ENCODE data around the gene ACTN4.

ACTN4 gene

GRCh38 chr19:38639679-38640078 is 7.8 kb upstream of the ACTN4 start:
- no peak for TF ChIP-seq CTCF (IDR thresholded peaks at IDR 0.05)
- DNase-seq (ENCODE audit: low spot score) = no peak
- Histone ChIP-seq H3K27ac (peak overlapping the region in 1 of 2 donors; percentile 1), H3K4me3 (no peak overlapping the region)

DNA sequence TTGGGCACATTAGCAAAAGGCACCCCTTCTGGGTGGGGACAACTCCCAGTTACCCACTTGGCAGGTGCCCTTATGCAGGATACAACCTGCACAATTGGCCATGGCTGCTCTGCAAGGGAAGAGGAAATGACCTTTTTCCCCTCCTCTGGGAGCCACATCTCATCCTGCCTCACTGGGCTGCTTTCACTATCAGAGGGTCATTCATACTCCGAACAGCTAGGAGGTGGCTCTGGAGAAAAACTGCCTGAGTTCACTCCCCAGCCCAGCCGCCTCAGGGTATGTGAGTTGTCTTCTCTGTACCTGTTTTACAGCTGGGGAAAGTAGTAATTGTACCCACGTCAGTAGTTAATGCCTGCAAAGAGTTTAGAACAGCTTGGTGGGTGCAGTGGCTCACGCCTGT is 7.1 kb upstream of the ACTN4 start:
- no peak for DNase-seq (ENCODE audit: low spot score)
- no peak for TF ChIP-seq CTCF (IDR thresholded peaks at IDR 0.05)
- peak overlapping the region in 1 of 2 donors; percentile 37 for H3K27ac ChIP-seq
- no peak overlapping the region for H3K4me3 ChIP-seq

DNA sequence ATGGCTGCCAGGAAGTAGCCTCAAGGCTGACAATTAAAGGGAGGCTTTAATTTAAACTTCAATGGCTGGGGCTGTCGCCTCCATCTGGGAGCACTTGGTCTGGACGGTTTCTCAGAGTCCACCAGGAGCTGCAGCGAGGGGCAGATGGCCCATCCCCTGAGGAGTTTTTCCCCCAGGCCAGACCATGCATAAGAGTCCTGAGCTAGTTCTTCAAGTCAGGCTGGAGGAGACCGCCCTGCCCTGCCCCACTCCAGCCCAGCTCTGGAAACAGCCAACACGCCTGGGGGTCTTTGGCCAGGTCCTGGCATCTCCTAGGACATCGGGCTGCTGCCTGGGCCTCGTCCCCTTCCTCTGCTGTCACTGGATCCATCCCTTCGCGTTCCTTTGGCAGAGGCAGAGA is 5.3 kb upstream of the ACTN4 start:
- no peak overlapping the region for H3K27ac ChIP-seq
- no peak overlapping the region for H3K4me3 ChIP-seq
- DNase-seq (ENCODE audit: low spot score) = no peak
- no peak for TF ChIP-seq CTCF (IDR thresholded peaks at IDR 0.05)

- no peak overlapping the region for H3K4me3 ChIP-seq
- H3K27ac ChIP-seq = no peak overlapping the region
- TF ChIP-seq CTCF (IDR thresholded peaks at IDR 0.05) = no peak
- no peak for DNase-seq (ENCODE audit: low spot score)
These were observed 2.7 kb upstream of the ACTN4 start for GRCh38 chr19:38644719-38645118.

GRCh38 chr19:38647966-38648768 is 718 bp downstream of the ACTN4 start:
- peak overlapping the region; percentile 97 for H3K4me3 ChIP-seq
- no peak for DNase-seq (ENCODE audit: low spot score)
- no peak for TF ChIP-seq CTCF (IDR thresholded peaks at IDR 0.05)
- peak overlapping the region; percentile 81 to 99 for H3K27ac ChIP-seq

GRCh38 chr19:38648769-38649304 is 1.4 kb downstream of the ACTN4 start:
- no peak for TF ChIP-seq CTCF (IDR thresholded peaks at IDR 0.05)
- H3K27ac ChIP-seq = peak overlapping the region; percentile 81 to 99
- H3K4me3 ChIP-seq = peak overlapping the region; percentile 97
- DNase-seq (ENCODE audit: low spot score) = no peak
